Neural crest cell (in vitro differentiated cells): ENCODE data around the gene TCF7L2. TPM values are rescaled to one million over a fixed set of nuclear protein-coding genes. Genes with fewer than 3 reads are reported as not detected.
A peak's percentile ranks its signal among the peaks of the same experiment; 100 is the strongest.

Experiments used
- DNase-seq: peaks from one replicate; pipeline ENCODE4 v3.0.0; 2021; ENCODE audit warnings: low read depth, mixed read lengths, low spot score
- H3K27ac Mint-ChIP-seq: one replicate; pipeline ENCODE4 v1.8.0; 2021; ENCODE audit warnings: mild to moderate bottlenecking, mixed read lengths; ENCODE audit not compliant: unreplicated experiment
- H3K27me3 Mint-ChIP-seq: 2 replicates; pipeline ENCODE4 v1.8.0; 2021; ENCODE audit warnings: low read depth, mild to moderate bottlenecking, mixed read lengths
- H3K36me3 Mint-ChIP-seq: 2 replicates; pipeline ENCODE4 v1.8.0; 2021; ENCODE audit warnings: low read depth, mild to moderate bottlenecking, mixed read lengths
- H3K4me1 Mint-ChIP-seq: 2 replicates; pipeline ENCODE4 v1.8.0; 2021; ENCODE audit warnings: mixed read lengths
- H3K4me3 Mint-ChIP-seq: one replicate; pipeline ENCODE4 v1.8.0; 2021; ENCODE audit warnings: mild to moderate bottlenecking, mixed read lengths
- H3K9me3 Mint-ChIP-seq: 2 replicates; pipeline ENCODE4 v1.8.0; 2021; ENCODE audit warnings: mixed read lengths
- total RNA-seq: library from RNA; stranded (reverse); gene quantifications from 2 replicates; pipeline ENCODE4 v1.2.1, GENCODE V29; 2021
- TF ChIP-seq, protein P1 (sequence below): fragments of 200-600 bp; sonication (generic); conservative IDR thresholded peaks from 2 replicates; pipeline ENCODE4 v1.5.0; 2021; ENCODE audit warnings: antibody characterized with exemption, mild to moderate bottlenecking

The TCF7L2 gene
- total RNA-seq, 1 donor from 2014 or later = 34.8 TPM

DNA sequence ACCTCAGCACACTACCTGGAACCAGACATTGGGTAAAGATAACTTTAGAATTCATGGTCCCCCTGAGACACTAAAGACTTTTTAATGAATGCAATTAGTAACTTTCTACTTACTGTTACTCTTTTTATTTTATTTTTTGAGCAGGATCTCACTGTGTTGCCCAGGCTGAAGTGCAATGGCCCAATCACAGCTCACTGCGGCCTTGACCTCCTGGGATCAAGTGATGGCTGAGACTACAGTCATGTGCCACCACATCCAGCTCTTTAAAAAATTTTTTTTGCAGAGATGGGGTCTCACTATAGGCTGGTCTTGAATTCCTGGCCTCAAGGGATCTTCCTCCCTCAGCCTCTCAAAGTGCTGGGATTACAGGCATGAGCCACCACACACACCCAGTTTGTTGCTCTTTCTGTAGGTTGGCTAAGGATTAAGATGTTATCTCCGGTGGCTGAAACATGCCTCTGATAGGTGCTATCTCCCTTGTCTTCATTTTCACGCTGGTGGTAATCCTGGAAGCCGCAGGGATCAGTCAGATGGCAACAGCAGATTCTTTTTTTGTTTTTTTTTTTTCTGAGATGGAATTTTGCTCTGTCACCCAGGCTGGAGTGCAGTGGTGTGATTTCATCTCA, 128.3 kb downstream of the TCF7L2 start:
- no peak for DNase-seq
- H3K27ac Mint-ChIP-seq = no peak overlapping the region
- no peaks in the 10 kb centered on the region for H3K9me3 Mint-ChIP-seq
- peaks cover 2% of the 10 kb centered on the region for H3K36me3 Mint-ChIP-seq
- peaks cover 25% of the 10 kb centered on the region for H3K4me1 Mint-ChIP-seq
- no peak overlapping the region for H3K4me3 Mint-ChIP-seq
- no peaks in the 10 kb centered on the region for H3K27me3 Mint-ChIP-seq
- TF ChIP-seq, protein P1, sequence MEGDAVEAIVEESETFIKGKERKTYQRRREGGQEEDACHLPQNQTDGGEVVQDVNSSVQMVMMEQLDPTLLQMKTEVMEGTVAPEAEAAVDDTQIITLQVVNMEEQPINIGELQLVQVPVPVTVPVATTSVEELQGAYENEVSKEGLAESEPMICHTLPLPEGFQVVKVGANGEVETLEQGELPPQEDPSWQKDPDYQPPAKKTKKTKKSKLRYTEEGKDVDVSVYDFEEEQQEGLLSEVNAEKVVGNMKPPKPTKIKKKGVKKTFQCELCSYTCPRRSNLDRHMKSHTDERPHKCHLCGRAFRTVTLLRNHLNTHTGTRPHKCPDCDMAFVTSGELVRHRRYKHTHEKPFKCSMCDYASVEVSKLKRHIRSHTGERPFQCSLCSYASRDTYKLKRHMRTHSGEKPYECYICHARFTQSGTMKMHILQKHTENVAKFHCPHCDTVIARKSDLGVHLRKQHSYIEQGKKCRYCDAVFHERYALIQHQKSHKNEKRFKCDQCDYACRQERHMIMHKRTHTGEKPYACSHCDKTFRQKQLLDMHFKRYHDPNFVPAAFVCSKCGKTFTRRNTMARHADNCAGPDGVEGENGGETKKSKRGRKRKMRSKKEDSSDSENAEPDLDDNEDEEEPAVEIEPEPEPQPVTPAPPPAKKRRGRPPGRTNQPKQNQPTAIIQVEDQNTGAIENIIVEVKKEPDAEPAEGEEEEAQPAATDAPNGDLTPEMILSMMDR = no peak

- H3K4me3 Mint-ChIP-seq = no peak overlapping the region
- TF ChIP-seq, protein P1 = no peak
- H3K27me3 Mint-ChIP-seq = no peaks in the 10 kb centered on the region
- DNase-seq = no peak
- no peaks in the 10 kb centered on the region for H3K9me3 Mint-ChIP-seq
- H3K27ac Mint-ChIP-seq = no peak overlapping the region
- peaks cover 15% of the 10 kb centered on the region for H3K4me1 Mint-ChIP-seq
- peaks cover 2% of the 10 kb centered on the region for H3K36me3 Mint-ChIP-seq
Observed at GRCh38 chr10:113080061-113080924, 130.2 kb downstream of the TCF7L2 start.

- peak overlapping the region; percentile 44 for H3K27ac Mint-ChIP-seq
- no peak for DNase-seq
- no peaks in the 10 kb centered on the region for H3K27me3 Mint-ChIP-seq
- TF ChIP-seq, protein P1 = peak; percentile 26
- peaks cover 15% of the 10 kb centered on the region for H3K4me1 Mint-ChIP-seq
- no peak overlapping the region for H3K4me3 Mint-ChIP-seq
- H3K36me3 Mint-ChIP-seq = peaks cover 2% of the 10 kb centered on the region
- H3K9me3 Mint-ChIP-seq = no peaks in the 10 kb centered on the region
Observed at GRCh38 chr10:113080925-113081229, 130.8 kb downstream of the TCF7L2 start.

- H3K4me1 Mint-ChIP-seq = peaks cover 31% of the 10 kb centered on the region
- no peaks in the 10 kb centered on the region for H3K9me3 Mint-ChIP-seq
- TF ChIP-seq, protein P1 = no peak
- DNase-seq = no peak
- no peak overlapping the region for H3K4me3 Mint-ChIP-seq
- H3K27me3 Mint-ChIP-seq = no peaks in the 10 kb centered on the region
- peaks cover 2% of the 10 kb centered on the region for H3K36me3 Mint-ChIP-seq
- no peak overlapping the region for H3K27ac Mint-ChIP-seq
Observed at GRCh38 chr10:113084031-113084430, 134.0 kb downstream of the TCF7L2 start.

DNA sequence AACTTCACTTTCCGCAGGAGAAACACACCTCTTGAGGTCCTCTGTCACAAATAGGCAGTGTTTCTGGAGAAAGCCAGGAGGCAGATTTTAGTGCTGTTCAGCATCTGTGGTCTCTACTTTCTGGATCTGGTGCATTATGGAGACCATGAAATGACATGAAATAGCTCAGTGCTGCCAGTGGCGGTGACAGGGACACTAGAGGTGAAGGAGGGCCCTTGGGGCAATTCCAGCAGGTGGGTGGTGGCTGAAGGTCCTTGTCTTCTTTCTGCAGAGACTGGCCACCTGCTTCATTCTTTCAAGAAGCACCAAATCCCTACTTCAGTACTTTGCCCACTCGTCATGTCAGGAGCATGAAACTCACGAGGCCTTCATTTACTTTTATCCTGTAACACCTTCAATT, 135.7 kb downstream of the TCF7L2 start:
- Mint-ChIP-seq H3K27me3 (no peaks in the 10 kb centered on the region), H3K27ac (no peak overlapping the region), H3K9me3 (no peaks in the 10 kb centered on the region), H3K4me1 (peaks cover 25% of the 10 kb centered on the region), H3K36me3 (no peaks in the 10 kb centered on the region), H3K4me3 (no peak overlapping the region)
- DNase-seq = no peak
- TF ChIP-seq, protein P1 = no peak
